Embryonic facial prominence (tissue), 1 donor: ENCODE data around the gene UNC93B1.
"Not testable (repeated sequence)": the region's sequence is repeated elsewhere in the genome, so short reads cannot be mapped to it uniquely, and the experiment has no call there.

Experiments used
- DNase-seq: peaks from one replicate; pipeline ENCODE4 v3.0.0-alpha.2; 2016; ENCODE audit errors: extremely low spot score

The UNC93B1 gene

DNA sequence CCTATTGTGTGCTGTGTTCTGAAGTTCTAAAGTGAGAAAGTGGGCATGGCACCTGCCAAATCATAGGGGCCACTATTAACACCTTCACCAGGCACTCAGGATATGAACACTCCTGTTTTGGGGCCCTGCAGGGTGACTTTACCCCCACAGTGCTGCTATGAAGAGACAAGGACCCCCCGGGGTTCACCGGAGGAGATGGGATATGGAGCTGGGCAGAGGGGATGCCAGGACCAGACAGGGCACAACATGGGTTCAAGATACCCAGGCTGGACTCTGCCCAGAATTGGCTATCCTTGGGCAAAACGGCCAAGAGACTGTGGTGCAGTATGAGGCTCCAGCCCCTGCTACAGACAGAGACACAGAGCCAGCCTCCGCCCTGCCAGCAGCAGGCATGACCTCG lies 9.5 kb downstream of the UNC93B1 start:
- DNase-seq: not testable (repeated sequence)

DNA sequence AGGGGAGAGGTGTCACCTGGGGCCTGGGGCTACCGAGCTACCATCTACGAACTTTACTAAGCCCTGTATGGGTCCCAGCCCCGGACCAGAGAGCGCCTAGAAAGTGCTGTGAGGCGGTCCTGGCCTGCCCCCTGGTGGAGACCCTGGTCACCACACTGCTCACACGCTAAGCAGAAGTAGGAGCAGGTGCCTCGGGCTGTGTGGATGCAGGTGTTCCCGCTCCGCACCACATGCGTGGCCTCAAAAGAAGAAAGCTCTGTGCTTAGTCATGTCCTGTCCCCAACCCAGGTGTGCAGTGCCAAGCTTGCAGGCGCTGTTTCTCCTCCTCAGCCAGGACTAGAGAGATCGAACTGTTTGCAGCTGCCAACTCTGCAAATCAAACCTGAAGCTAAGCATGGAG lies 10.1 kb downstream of the UNC93B1 start:
- DNase-seq: not testable (repeated sequence)

DNA sequence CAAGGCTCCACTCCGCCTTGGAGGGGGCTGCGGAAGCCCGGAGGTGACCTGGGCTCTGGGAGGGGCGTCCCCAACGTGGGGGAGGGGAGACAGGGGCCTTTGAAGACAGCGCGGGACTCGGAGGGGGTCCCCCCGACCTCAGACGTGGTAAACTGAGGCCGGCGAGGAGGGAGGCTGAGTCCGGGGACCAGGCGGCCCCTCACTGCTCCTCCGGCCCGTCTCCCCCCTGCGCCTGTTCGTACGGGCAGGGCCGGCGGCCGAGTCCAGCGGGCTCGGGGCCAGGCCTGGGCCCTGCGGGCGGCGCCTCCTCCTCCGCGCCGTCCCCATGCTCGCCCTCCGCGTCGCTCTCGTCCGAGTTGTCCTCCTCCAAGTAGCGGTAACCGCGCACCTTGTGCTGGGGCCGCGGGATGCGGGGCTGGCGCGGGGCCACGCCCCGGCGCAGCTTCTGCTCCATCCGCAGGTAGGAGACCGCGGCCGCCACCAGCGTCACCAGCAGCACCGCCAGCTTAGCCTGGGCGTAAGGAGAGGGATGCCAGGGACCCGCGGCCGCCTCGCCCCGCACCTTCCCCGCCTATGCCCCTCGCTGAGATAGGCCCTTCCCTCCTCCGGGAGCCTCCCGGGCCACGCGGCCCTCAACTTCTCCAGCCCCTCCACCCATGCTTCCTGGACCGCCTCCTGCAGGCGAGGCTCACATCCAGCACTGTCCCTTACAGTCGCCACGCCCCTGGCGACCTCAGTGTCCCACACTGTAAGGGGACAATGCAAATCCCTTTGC lies 12.4 kb downstream of the UNC93B1 start:
- DNase-seq: not testable (repeated sequence)

DNA sequence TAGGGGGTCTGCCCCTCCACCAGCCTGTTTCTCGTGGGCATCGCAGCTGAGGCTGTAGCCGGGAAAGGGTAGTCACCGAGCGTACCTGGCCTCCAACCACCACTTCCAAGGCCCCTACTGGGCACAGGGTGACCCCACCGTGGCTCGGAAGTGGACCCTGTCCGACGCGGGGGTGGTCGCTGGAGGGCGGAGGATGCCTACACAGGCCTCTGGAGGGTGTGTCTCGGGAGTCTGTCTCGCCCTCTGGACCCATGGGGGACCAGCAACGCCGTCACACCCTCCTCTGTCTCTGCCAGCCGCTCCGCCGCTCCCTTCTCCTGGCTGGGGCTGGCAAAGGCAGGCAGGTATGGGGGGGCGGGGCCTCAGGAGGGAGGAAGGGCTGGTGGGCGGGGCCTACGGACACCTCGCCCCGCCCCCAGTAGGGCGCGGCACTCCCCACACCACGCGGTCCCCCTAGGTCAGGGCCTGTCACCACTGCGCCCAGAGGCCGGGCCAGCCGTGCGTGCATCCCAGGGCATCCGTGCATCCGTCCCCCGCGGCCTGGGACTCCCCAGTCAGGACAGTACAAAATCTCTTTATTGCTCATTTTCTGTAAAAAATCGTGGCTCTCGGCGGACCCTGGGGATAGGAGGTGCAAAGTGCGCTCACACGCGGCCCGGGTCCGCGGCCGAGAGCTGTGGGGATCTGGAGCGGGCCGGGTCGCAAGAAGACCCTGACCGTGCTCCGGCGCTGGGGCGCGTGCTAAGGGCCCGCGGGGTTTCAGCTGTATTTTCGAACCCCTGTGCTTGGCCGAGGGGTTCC lies 13.2 kb downstream of the UNC93B1 start:
- not testable (repeated sequence) for DNase-seq

GRCh38 chr11:67985302-67985701 lies 18.6 kb downstream of the UNC93B1 start:
- not testable (repeated sequence) for DNase-seq

GRCh38 chr11:67983951-67984350 lies 19.9 kb downstream of the UNC93B1 start:
- no peak for DNase-seq

DNA sequence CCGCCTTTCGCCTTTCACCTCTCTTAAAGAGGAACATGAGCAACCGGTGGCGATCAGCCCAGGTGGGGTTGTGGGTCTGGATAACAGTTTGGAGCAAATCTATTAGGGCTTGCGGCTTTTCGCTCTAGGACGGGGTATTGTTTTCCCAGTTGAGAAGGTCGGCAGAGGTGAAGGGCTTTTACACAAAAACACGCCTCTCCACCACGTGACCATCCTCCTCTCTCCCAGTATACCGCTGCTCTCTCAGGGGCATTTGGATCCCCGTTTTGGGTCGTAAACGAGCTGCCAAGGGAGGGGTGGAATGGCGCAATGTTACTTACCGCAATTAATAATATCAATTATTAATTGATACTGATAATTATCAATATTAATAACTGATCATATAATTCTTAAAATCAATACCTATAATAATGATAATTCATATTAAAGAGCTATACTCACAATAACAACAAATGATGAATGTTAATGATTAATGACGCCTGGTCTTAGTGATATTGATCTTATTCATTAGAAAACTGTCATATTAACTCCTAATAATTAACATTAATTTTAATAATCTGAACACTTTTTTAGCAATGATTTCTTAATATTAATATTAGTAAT lies 21.5 kb downstream of the UNC93B1 start:
- DNase-seq: not testable (repeated sequence)

DNA sequence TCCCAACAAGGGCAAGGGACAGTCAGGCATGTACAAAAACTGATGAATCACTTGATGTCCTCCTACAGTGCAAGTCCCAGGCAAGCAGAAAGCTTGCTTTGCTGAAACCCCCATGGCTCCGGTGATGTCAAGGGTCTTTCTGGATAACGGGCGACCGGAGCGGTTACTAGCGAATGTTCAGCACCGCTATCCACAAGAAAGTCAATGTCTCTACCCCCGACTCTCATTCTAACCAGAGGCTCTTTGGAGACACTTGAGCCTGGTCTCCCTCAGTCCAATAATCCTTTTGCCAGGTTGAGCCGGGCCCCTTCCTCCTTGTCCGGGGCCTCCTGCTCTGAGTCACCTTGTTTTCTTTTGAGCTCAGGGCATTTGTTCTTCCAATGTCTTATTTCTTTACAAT lies 22.7 kb downstream of the UNC93B1 start:
- not testable (repeated sequence) for DNase-seq

DNA sequence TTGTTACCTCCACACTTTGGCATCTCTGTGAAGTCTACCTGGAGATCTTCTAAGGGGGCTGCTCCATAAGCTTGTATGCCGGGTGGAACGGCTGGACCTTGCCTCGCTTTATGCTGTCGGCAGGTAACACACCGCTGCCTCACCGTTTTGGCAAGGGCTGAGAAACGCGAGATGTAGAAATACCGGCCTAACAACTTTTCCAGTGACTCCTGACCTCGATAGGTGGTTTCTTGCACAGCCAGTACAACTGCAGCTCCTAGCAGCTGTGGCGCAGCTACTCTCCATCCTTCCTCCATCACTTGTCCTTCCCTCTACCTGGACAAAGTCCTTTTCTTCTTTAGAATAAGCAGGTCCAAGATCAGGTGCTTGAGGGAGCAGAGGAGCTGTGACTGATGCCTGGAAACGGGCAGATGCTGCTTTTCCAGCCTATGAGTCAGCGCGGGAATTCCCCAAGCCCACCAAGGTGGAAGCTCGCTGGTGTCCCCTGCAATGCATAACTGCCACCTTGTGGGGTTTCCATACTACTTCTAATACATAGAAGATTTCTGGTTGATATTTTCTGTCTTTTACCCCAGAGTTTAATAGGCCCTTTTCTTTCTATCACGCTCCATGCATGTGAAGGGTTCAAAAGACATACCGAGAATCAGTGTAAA lies 25.0 kb downstream of the UNC93B1 start:
- not testable (repeated sequence) for DNase-seq

DNA sequence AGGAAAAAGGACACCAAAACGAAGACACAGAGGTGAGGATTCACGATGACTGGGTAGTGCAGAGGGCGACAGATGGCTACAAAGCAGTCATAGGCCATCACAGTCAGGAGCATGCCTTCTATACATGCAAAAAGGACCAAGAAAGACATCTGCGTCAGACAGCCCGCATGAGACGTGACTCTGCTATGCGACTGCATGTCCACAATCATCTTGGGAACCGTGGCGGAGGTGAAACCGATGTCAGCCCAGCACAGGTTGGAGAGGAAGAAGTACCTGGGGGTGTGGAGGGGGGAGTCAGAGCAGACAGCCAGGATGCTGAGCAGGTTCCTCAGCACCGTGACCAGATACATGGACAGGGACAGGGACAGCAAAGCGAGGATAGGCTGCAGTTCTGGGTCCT lies 29.2 kb downstream of the UNC93B1 start:
- DNase-seq: not testable (repeated sequence)

GRCh38 chr11:67965830-67966348 lies 38.0 kb downstream of the UNC93B1 start:
- not testable (repeated sequence) for DNase-seq

DNA sequence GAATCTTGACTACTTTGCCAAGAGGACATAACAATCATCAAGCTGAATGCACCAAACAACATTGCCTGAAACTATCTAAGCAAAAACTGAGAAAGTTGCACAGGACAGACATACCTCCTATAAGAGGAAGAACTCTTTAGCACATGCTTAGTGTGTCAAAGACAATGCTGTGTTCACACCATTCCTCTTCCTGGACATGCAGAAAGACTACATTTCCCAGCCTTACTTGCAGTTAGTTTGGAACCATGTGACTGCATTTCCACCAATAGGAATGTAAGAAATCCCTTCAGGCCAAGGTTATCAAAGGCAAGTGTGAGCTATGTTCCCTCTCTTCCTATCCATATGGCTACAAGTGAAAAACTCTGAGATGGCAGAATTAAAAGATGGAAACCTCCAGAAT lies 39.2 kb downstream of the UNC93B1 start:
- not testable (repeated sequence) for DNase-seq

DNA sequence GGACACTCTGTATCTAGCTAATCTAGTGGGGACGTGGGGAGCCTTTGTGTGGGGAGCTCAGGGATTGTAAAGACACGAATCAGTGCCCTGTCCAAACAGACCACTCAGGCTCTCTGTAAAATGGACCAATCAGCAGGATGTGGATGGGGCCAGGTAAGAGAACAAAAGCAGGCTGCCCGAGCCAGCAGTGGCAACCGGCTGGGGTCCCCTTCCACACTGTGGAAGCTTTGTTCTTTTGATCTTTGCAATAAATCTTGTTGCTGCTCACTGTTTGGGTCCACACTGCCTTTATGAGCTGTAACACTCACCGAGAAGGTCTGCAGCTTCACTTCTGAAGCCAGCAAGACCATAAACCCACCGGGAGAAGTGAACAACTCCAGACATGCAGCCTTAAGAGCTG lies 40.0 kb downstream of the UNC93B1 start:
- not testable (repeated sequence) for DNase-seq

DNA sequence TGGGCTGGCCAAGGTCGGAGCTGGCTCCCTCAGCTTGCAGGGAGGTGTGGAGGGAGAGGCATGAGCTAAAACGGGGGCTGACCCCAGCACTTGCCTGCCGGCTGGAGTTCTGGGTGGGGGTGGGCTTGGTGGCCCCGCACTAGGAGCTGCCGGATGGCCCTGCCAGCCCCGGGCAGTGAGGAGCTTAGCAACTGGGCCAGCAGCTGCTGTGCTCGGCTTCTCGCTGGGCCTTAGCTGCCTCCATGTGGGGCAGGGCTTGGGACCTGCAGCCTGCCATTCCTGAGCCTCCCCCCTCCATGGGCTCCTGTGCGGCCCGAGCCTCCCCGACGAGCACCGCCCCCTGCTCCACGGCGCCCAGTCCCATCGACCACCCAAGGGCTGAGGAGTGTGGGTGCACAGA lies 40.7 kb downstream of the UNC93B1 start:
- DNase-seq: not testable (repeated sequence)

- not testable (repeated sequence) for DNase-seq
Observed at GRCh38 chr11:67956236-67956635, 47.7 kb downstream of the UNC93B1 start.

DNA sequence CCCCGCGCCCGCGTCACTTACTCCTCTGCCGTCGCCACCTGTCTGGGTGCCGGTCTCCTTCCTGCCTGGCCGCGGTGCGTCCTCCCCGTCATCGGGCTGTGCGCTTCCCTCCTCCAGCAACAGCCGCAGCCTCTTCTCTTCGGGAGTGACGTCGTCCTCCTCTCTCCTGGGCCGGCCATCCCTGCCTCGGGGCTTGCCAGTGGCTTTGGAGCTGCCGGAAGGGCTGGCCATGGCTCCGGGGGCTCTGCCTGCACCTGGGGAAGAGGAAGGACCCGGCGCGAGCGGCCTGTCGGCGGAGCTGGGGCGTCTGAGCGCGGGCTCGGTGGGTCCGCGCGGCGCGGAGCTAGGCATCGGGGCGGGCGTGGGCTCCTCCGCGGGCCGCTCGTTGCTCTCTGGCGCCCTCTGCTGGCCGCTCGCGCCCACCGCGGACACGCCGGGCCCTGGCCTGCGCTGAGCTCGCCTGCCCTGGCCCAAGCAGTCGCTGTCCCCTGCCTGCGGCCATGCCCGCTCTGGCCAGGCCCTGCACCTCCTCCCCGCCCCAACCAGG lies 48.4 kb downstream of the UNC93B1 start:
- DNase-seq: not testable (repeated sequence)

DNA sequence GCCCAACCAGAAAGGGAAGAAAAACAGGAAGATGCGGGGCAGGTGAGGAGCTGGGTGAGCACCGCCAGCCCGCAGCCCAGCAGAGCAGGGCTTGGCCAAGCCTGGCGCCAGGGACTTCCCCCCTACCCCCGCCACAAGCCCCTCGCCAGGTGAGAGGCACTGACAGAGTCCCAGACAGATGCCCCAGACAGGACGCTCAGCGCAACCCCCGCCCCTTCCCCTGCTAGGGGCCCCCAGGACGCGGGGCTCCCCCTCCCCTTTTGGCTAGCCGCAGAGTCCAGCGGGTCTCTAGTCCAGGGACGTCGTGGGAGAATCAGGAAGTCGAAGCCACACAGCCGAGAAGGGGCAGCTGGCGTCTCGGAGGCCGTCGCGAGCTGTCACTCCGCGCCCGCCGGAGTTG lies 48.9 kb downstream of the UNC93B1 start:
- not testable (repeated sequence) for DNase-seq

DNA sequence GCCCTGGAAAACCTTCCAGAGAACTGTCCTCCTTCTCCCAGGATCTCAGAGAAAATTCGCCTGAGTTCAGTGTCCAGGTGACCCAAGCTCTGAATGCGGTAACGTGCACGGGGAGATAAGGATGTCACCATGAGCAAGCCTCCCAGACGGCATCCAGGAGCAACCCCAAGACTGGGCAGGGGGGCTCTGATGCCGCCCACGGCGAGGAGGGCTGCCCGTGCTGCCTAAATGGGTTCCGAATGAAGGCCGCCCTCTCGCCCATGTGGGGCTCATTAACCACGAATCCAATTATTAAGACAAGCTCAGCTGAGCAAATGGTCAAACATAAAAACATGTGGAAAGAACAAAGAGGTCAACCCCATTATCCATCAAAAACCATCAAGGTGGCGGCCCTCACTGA lies 49.6 kb downstream of the UNC93B1 start:
- DNase-seq: not testable (repeated sequence)

- not testable (repeated sequence) for DNase-seq
Observed at GRCh38 chr11:67950705-67951104, 53.2 kb downstream of the UNC93B1 start.

DNA sequence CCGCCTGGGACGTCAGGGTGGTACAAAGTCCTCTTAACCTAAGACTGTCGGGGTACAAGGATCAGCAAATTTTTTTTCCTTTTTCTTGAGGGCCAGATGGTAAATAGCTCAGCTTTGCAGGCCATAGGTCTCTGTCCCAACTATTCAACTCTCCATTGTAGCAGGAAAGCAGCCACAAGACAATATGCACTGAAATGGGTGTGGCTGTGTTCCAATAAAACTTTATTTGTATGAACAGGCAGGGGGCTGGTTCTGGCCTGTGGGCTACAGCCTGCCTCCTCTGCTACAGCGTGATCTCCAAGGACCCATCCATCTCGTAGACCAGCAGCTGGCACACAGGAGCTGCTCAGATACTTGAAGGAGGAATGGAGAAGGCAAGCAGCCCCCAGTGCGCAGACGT lies 56.1 kb downstream of the UNC93B1 start:
- not testable (repeated sequence) for DNase-seq

DNA sequence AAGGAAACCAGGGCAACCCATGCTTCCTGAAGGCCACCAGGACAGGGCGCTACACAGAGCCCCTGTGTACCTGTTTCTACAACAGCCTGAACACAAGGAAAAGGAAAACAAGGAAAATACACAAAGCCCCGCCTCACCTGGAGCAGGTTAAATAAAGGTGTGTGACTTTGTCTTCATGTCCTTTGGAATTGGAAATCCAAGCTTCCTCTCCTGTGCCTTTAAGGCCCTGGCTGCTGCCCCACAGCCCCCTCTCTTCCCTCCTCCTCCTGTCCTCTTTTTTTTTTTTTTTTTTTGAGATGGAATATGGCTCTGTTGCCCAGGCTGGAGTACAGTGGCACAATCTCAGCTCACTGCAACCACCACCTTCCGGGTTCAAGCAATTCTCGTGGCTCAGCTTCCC lies 57.5 kb downstream of the UNC93B1 start:
- DNase-seq: not testable (repeated sequence)
